ENCODE measurements around the gene ZBTB11.

- TF ChIP-seq POLR2A (IDR thresholded peaks at IDR 0.05) (no peak), CTCF (IDR thresholded peaks at IDR 0.05) (no peak)
Measured at GRCh38 chr3:101602731-101603130, 74.2 kb downstream of the ZBTB11 start.
